NCI-H146 treated with DMSO at 0.1 percent for 48 hours (cell line): ENCODE measurements around the gene ZNF469.

Experiments
- DNase-seq: peaks from one replicate; lab custom pipeline; 2025; ENCODE audit not compliant: unreplicated experiment; lab: John Stamatoyannopoulos, UW

Gene ZNF469, protein sequence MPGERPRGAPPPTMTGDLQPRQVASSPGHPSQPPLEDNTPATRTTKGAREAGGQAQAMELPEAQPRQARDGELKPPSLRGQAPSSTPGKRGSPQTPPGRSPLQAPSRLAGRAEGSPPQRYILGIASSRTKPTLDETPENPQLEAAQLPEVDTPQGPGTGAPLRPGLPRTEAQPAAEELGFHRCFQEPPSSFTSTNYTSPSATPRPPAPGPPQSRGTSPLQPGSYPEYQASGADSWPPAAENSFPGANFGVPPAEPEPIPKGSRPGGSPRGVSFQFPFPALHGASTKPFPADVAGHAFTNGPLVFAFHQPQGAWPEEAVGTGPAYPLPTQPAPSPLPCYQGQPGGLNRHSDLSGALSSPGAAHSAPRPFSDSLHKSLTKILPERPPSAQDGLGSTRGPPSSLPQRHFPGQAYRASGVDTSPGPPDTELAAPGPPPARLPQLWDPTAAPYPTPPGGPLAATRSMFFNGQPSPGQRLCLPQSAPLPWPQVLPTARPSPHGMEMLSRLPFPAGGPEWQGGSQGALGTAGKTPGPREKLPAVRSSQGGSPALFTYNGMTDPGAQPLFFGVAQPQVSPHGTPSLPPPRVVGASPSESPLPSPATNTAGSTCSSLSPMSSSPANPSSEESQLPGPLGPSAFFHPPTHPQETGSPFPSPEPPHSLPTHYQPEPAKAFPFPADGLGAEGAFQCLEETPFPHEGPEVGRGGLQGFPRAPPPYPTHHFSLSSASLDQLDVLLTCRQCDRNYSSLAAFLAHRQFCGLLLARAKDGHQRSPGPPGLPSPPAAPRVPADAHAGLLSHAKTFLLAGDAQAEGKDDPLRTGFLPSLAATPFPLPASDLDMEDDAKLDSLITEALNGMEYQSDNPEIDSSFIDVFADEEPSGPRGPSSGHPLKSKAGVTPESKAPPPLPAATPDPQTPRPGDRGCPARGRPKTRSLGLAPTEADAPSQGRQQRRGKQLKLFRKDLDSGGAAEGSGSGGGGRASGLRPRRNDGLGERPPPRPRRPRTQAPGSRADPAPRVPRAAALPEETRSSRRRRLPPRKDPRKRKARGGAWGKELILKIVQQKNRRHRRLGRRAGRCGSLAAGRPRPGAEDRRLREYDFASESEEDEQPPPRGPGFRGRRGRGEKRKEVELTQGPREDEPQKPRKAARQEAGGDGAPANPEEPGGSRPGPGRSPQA (N-terminal part only)

GRCh38 chr16:88382491-88383400, at the start of gene ZNF469:
Gene ZNF469, plus strand, starts transcription at chr16:88382959. Its CDS starts 44,512 bp downstream, at chr16:88427471.
- no peak for DNase-seq

GRCh38 chr16:88333848-88334777, 48.6 kb upstream of the ZNF469 start:
- no peak for DNase-seq

DNA sequence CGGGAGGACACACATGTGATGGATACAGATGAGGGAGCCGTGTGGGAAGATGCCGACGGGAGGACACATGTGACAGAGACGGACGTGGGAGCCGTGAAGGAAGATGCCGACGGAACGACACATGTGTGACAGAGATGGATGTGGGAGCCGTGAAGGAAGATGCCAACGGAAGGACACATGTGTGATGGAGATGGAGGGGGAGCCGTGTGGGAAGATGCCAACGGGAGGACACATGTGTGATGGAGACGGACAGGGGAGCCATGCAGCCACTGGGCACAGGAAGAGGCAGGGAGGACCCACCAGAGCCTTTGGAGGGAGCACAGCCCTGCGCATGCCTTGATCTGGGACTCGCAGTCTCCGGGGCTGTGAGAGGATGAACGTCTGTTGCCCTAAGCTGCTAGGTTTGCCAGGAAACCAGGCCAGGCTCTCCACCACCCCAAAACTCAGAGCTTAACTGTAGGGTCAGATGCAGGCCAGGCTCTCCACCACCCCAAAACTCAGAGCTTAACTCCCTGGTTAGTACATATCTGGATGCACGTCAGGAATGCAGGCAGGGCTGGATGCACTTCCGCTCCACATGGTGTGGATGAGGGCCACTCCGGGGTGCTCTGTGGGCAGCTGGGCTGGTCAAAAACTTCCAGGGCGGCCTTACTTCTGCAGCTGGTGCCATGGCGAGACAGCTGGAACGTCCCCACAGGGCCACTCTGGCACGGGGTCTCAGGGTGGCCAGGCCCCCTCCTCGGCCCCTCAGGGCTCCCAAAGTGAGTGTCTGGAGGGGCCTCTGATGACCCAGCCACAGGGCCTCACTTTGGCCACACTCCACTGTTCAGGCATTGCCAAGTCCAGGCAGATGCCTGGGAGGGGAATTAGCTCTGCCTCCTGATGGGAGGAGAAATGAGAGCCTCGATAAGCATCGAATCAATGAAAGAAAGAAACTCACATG, 47.7 kb upstream of the ZNF469 start:
- no peak for DNase-seq

DNA sequence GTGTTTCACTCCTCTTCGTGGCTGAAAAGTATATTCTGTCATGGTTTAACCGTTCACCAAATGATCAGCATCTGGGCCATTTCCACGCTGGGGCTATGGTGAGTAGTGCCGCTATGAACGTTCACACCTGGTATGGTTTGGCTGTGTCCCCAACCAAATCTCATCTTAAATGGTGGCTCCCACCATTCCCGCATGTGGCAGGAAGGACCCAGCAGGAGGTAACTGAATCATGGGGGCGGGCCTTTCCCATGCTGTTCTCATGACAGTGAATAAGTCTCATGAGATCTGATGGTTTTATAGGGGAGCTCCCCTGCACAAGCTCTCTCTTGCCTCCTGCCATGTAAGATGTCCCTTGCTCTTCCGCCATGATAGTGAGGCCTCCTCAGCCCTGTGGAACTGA, 45.7 kb upstream of the ZNF469 start:
- DNase-seq: no peak

- DNase-seq: no peak
These were observed 45.2 kb upstream of the ZNF469 start for GRCh38 chr16:88337538-88337937.

GRCh38 chr16:88338111-88338510, 44.6 kb upstream of the ZNF469 start:
- no peak for DNase-seq

- no peak for DNase-seq
These were observed 43.9 kb upstream of the ZNF469 start for GRCh38 chr16:88338896-88339295.

DNA sequence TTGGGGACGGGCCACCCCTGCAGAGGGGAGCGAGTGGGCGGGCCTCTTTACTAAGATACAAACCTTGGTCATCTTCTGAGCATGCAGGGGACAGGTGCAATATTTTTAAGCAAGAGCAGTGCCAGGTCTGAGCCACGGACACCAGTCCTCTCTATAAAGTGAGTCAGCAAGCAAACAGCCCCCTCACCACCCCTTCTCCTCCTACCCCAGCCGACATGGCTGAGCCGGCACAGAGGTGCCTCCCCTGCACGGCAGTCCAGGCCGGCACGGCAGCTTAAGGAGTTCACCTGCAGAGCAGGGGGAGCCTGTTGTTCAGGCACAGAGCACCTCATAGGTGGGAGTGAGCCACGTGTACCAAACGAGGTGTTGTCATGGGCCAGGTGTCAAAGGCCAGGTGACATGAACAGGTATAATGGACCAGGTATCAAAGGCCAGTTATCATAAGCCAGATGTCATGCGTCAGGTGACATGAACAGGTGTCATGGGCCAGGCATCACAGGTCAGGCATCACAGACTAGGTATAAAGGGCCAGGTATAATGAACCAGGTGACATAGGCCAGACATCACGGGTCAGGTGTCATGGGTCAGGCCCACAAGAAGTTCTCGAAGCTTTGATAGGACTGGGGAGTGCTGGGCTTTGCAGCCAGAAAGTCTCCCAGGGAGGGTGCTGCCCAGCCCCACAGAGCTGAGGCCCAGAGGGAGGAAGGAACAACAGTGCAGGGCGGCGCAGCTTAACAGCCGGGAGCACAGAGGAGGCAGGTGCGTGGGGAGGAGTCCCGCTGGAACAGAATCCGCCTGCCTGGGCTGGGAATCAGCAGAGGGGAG, 42.6 kb upstream of the ZNF469 start:
- no peak for DNase-seq

DNA sequence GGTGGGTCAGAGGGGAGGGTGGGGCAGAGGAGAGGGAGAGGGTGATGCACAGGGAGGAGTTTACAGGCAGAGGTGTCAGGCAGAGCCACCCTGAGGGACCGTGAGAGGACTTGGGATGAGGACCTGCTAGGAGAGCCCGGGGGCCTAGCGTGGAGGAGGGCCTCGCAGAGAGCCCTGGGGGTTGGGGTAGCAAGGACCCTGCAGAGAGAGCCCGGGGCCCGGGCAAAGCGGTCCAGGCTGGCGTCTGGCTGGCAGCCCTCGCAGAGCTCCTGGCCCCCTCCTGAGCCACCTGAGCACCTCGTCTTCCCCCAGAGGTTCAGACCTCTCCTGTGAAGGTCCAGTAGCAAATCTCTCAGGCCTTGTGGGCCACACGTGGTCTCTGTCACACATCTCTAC, 42.0 kb upstream of the ZNF469 start:
- no peak for DNase-seq

DNA sequence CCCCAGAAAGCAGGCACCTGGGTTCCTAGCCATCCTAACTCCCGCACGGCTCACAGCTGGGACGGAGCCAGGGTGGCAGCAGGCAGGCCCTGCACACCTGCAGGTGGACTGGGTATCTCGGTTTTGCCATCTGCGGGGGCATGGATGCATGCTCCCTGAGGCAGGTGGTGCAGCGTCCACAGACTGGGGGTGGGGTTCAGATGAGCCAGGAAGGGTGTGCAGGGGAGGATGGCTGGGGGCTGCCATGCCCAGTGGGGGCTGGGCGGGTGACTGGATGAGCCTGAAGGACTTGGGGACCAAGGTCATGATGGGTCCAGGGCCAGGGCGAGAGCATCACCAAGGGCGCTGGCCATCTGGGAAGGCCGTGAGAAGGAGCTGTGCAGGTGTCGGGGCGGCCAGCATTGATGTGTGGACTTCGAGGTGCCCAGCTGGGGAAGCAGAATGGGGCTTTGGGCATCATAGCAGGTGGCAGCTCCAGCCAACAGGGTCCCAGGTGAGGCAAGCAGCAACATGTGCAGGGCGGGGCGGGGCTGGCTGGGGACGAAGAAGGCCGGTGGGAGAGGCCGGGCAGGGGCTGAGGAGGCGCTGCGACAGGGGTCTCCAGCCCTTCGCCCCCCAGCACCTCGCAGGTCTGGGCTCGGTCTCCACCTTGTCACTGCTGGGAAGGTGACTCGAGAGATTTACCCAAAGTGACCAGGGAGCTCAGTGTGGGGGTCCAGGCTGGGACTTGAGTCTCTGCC, 41.0 kb upstream of the ZNF469 start:
- DNase-seq: no peak

DNA sequence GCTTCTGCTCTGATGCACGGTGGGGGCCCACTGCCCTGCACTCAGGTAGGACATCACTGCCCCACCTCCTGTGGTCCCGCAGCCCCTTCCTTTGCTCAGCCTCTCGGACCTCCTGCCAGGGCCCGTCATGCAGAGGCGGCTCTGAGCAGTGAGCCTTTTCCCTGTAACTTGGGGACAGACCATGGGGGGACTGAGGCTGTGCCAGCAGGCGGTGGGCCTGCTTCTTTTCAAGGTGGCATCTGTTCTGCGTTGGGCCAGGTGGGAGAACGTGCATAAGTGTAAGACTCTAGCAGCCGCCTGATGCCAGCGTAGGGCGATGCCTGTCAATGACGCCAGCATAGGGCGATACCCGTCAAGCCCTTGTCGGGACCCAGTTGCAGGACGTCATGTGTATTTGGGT, 40.3 kb upstream of the ZNF469 start:
- DNase-seq: no peak

- DNase-seq: no peak
These were observed 39.4 kb upstream of the ZNF469 start for GRCh38 chr16:88343271-88343791.

- no peak for DNase-seq
These were observed 38.2 kb upstream of the ZNF469 start for GRCh38 chr16:88344411-88345030.

DNA sequence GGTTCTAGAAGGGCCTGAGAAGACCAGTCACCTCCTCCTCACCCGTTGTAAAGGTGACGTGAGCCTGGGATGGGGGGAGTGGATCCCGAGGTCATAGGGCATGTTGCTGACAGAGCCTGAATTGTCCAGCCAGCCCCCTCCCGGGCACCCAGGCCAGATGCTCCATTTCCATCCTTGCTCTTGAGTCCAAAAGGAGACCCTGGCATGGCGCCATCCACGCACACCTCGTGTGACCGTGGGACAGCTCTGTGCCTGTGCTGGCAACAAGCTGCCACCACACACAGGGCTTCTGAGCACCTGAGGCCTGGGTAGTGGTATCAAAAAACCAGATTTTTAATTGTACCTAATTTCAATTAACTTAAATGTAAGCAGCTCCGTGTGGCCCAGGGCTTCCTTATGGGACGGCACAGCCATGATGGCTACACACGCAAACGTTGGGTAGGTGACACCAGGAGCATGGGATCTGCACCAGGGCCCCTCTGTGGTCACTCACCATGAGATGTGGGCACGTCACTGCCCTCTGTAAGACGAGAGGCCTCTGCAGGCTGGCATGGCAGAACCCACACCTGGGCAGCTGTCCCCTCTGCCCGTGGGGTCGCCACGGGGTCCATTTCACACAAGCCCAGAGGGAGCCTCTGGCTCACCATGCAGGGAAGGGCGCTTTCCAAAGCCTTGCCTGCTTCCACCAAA, 37.6 kb upstream of the ZNF469 start:
- DNase-seq: no peak
